NT2/D1 (cell line): ENCODE data around the gene XRCC3.

Experiments
- DNase-seq: peaks from one replicate; pipeline ENCODE4 v3.0.0-alpha.2; 2011; ENCODE audit warnings: low read depth, low spot score
- H3K27me3 ChIP-seq: 2 replicates; pipeline ENCODE4 v1.6.0; 2011; ENCODE audit warnings: mild to moderate bottlenecking; ENCODE audit not compliant: insufficient read length, insufficient read depth
- H3K36me3 ChIP-seq: 2 replicates; pipeline ENCODE4 v1.6.1; 2011; ENCODE audit warnings: mild to moderate bottlenecking, low read length, mixed read lengths; ENCODE audit not compliant: insufficient read depth, insufficient read length
- H3K4me1 ChIP-seq: 2 replicates; pipeline ENCODE4 v1.5.1; 2011; ENCODE audit not compliant: insufficient read depth, insufficient read length
- H3K4me3 ChIP-seq: 2 replicates; pipeline ENCODE4 v1.5.1; 2011; ENCODE audit warnings: low read depth; ENCODE audit not compliant: insufficient read length
- H3K9ac ChIP-seq: 2 replicates; pipeline ENCODE4 v1.6.0; 2011; ENCODE audit warnings: low read depth; ENCODE audit not compliant: insufficient read length
- H3K9me3 ChIP-seq: 2 replicates; pipeline ENCODE4 v1.5.1; 2011; ENCODE audit warnings: mild to moderate bottlenecking, low read length; ENCODE audit not compliant: insufficient read depth
- SUZ12 ChIP-seq: IDR thresholded peaks from 2 replicates; pipeline ENCODE4 v1.6.1; 2011; ENCODE audit not compliant: insufficient read length, insufficient read depth; ENCODE audit errors: extremely low read depth
- YY1 ChIP-seq: IDR thresholded peaks from 2 replicates; pipeline ENCODE4 v1.6.1; 2011; ENCODE audit not compliant: insufficient read length, insufficient read depth
- ZNF274 ChIP-seq: IDR thresholded peaks from 2 replicates; pipeline ENCODE4 v1.6.1; 2011; ENCODE audit warnings: mild to moderate bottlenecking, low read depth, low read length

The XRCC3 gene

GRCh38 chr14:103709814-103710213, 5.4 kb downstream of the XRCC3 start:
- Histone ChIP-seq H3K27me3 (no peaks in the 10 kb centered on the region), H3K36me3 (peaks cover 89% of the 10 kb centered on the region), H3K4me3 (no peak overlapping the region), H3K9me3 (no peaks in the 10 kb centered on the region), H3K4me1 (peaks cover 17% of the 10 kb centered on the region), H3K9ac (no peak overlapping the region)
- TF ChIP-seq ZNF274 (no peak), SUZ12 (no peak), YY1 (no peak)
- no peak for DNase-seq

- no peak overlapping the region for H3K4me3 ChIP-seq
- TF ChIP-seq SUZ12 (no peak), YY1 (no peak), ZNF274 (no peak)
- H3K36me3 ChIP-seq: peaks cover 93% of the 10 kb centered on the region
- H3K27me3 ChIP-seq: no peaks in the 10 kb centered on the region
- H3K9ac ChIP-seq: no peak overlapping the region
- no peaks in the 10 kb centered on the region for H3K9me3 ChIP-seq
- DNase-seq: no peak
- H3K4me1 ChIP-seq: peaks cover 18% of the 10 kb centered on the region
Observed at GRCh38 chr14:103708750-103709187, 6.5 kb downstream of the XRCC3 start.

- no peaks in the 10 kb centered on the region for H3K27me3 ChIP-seq
- H3K4me1 ChIP-seq: peaks cover 9% of the 10 kb centered on the region
- no peak overlapping the region for H3K9ac ChIP-seq
- H3K36me3 ChIP-seq: peaks cover 93% of the 10 kb centered on the region
- H3K4me3 ChIP-seq: no peak overlapping the region
- H3K9me3 ChIP-seq: no peaks in the 10 kb centered on the region
- TF ChIP-seq YY1 (no peak), SUZ12 (no peak), ZNF274 (no peak)
- no peak for DNase-seq
Observed at GRCh38 chr14:103707329-103708263, 7.7 kb downstream of the XRCC3 start.

GRCh38 chr14:103706551-103707328, 8.5 kb downstream of the XRCC3 start:
- Histone ChIP-seq H3K4me1 (peaks cover 9% of the 10 kb centered on the region), H3K36me3 (peaks cover 93% of the 10 kb centered on the region), H3K9me3 (no peaks in the 10 kb centered on the region), H3K4me3 (no peak overlapping the region), H3K27me3 (no peaks in the 10 kb centered on the region), H3K9ac (no peak overlapping the region)
- no peak for TF ChIP-seq SUZ12
- TF ChIP-seq YY1: no peak
- TF ChIP-seq ZNF274: no peak
- DNase-seq: no peak

- H3K9me3 ChIP-seq: no peaks in the 10 kb centered on the region
- no peak overlapping the region for H3K4me3 ChIP-seq
- H3K4me1 ChIP-seq: peaks cover 6% of the 10 kb centered on the region
- no peak overlapping the region for H3K9ac ChIP-seq
- H3K36me3 ChIP-seq: peaks cover 89% of the 10 kb centered on the region
- no peaks in the 10 kb centered on the region for H3K27me3 ChIP-seq
- no peak for TF ChIP-seq YY1
- no peak for DNase-seq
Observed at GRCh38 chr14:103705504-103706284, 9.6 kb downstream of the XRCC3 start.

- H3K27me3 ChIP-seq: no peaks in the 10 kb centered on the region
- H3K36me3 ChIP-seq: peaks cover 93% of the 10 kb centered on the region
- no peak overlapping the region for H3K9ac ChIP-seq
- H3K9me3 ChIP-seq: no peaks in the 10 kb centered on the region
- H3K4me3 ChIP-seq: no peak overlapping the region
- peaks cover 6% of the 10 kb centered on the region for H3K4me1 ChIP-seq
- TF ChIP-seq ZNF274 (no peak), YY1 (no peak), SUZ12 (no peak)
- DNase-seq: no peak
Observed at GRCh38 chr14:103705118-103705503, 10.1 kb downstream of the XRCC3 start.

GRCh38 chr14:103704708-103705107, 10.5 kb downstream of the XRCC3 start:
- Histone ChIP-seq H3K4me3 (no peak overlapping the region), H3K9me3 (no peaks in the 10 kb centered on the region), H3K9ac (no peak overlapping the region), H3K27me3 (no peaks in the 10 kb centered on the region), H3K4me1 (peaks cover 6% of the 10 kb centered on the region), H3K36me3 (peaks cover 94% of the 10 kb centered on the region)
- TF ChIP-seq ZNF274 (no peak), SUZ12 (no peak), YY1 (no peak)
- DNase-seq: no peak
